ENCODE measurements around the gene CAPN13.

The CAPN13 gene

GRCh38 chr2:30802611-30803010 lies 4.6 kb downstream of the CAPN13 start:
- H2AFZ ChIP-seq (ENCODE audit: low read length): no peak overlapping the region
- no peaks in the 10 kb centered on the region for H3K9me3 ChIP-seq (ENCODE audit: low read length)
- no peaks in the 10 kb centered on the region for H3K4me1 ChIP-seq (ENCODE audit: insufficient read depth, low read length, severe bottlenecking)
- H4K20me1 ChIP-seq (ENCODE audit: insufficient read depth, low read length): no peaks in the 10 kb centered on the region
- H3K27ac ChIP-seq (ENCODE audit: low read depth, low read length, poor library complexity, severe bottlenecking): no peak overlapping the region
- H3K9me2 ChIP-seq (ENCODE audit: low read depth, low read length): no peaks in the 10 kb centered on the region
- H3F3A ChIP-seq (ENCODE audit: insufficient read depth, low read length): no peaks in the 10 kb centered on the region
- H3K27me3 ChIP-seq (ENCODE audit: insufficient read depth, low read length): no peaks in the 10 kb centered on the region; the same call in 1 of the 2 replicates
- no peak overlapping the region for H3K9ac ChIP-seq (ENCODE audit: low read length)
- H3K36me3 ChIP-seq (ENCODE audit: insufficient read depth, low read length): no peaks in the 10 kb centered on the region
- H3K79me2 ChIP-seq (ENCODE audit: insufficient read depth, low read length): no peaks in the 10 kb centered on the region
- no peak overlapping the region for H3K4me2 ChIP-seq (ENCODE audit: low read length)
- H3K4me3 ChIP-seq (ENCODE audit: low read depth, low read length, poor library complexity, severe bottlenecking): no peak overlapping the region
- no peak for TF ChIP-seq CTCF (IDR thresholded peaks at IDR 0.05; ENCODE audit: low read length)
- TF ChIP-seq EZH2 (IDR thresholded peaks at IDR 0.05; ENCODE audit: borderline replicate concordance, low read length): no peak

- H3K4me3 ChIP-seq (ENCODE audit: low read depth, low read length, poor library complexity, severe bottlenecking): no peak overlapping the region
- no peaks in the 10 kb centered on the region for H3K9me2 ChIP-seq (ENCODE audit: low read depth, low read length)
- H3K79me2 ChIP-seq (ENCODE audit: insufficient read depth, low read length): no peaks in the 10 kb centered on the region
- H3F3A ChIP-seq (ENCODE audit: insufficient read depth, low read length): no peaks in the 10 kb centered on the region
- no peak overlapping the region for H3K4me2 ChIP-seq (ENCODE audit: low read length)
- no peak overlapping the region for H2AFZ ChIP-seq (ENCODE audit: low read length)
- no peaks in the 10 kb centered on the region for H4K20me1 ChIP-seq (ENCODE audit: insufficient read depth, low read length)
- H3K4me1 ChIP-seq (ENCODE audit: insufficient read depth, low read length, severe bottlenecking): no peaks in the 10 kb centered on the region
- peaks cover 2% of the 10 kb centered on the region; the same call in 1 of the 2 replicates for H3K27me3 ChIP-seq (ENCODE audit: insufficient read depth, low read length)
- no peaks in the 10 kb centered on the region for H3K9me3 ChIP-seq (ENCODE audit: low read length)
- no peak overlapping the region for H3K9ac ChIP-seq (ENCODE audit: low read length)
- no peaks in the 10 kb centered on the region for H3K36me3 ChIP-seq (ENCODE audit: insufficient read depth, low read length)
- TF ChIP-seq CTCF (IDR thresholded peaks at IDR 0.05; ENCODE audit: low read length) (no peak), EZH2 (IDR thresholded peaks at IDR 0.05; ENCODE audit: borderline replicate concordance, low read length) (no peak)
- no peak overlapping the region for H3K27ac ChIP-seq (ENCODE audit: low read depth, low read length, poor library complexity, severe bottlenecking)
These were observed 5.3 kb downstream of the CAPN13 start for GRCh38 chr2:30801821-30802455.

GRCh38 chr2:30800159-30800558 lies 7.1 kb downstream of the CAPN13 start:
- Histone ChIP-seq H2AFZ (ENCODE audit: low read length) (no peak overlapping the region), H3K79me2 (ENCODE audit: insufficient read depth, low read length) (no peaks in the 10 kb centered on the region), H3K9me2 (ENCODE audit: low read depth, low read length) (no peaks in the 10 kb centered on the region), H3K4me3 (ENCODE audit: low read depth, low read length, poor library complexity, severe bottlenecking) (no peak overlapping the region), H3K9me3 (ENCODE audit: low read length) (no peaks in the 10 kb centered on the region), H4K20me1 (ENCODE audit: insufficient read depth, low read length) (no peaks in the 10 kb centered on the region), H3K4me1 (ENCODE audit: insufficient read depth, low read length, severe bottlenecking) (no peaks in the 10 kb centered on the region), H3K27ac (ENCODE audit: low read depth, low read length, poor library complexity, severe bottlenecking) (no peak overlapping the region), H3F3A (ENCODE audit: insufficient read depth, low read length) (no peaks in the 10 kb centered on the region), H3K9ac (ENCODE audit: low read length) (no peak overlapping the region), H3K4me2 (ENCODE audit: low read length) (no peak overlapping the region), H3K27me3 (ENCODE audit: insufficient read depth, low read length) (peaks cover 3% of the 10 kb centered on the region; the same call in 1 of the 2 replicates), H3K36me3 (ENCODE audit: insufficient read depth, low read length) (no peaks in the 10 kb centered on the region)
- TF ChIP-seq CTCF (IDR thresholded peaks at IDR 0.05; ENCODE audit: low read length) (no peak), EZH2 (IDR thresholded peaks at IDR 0.05; ENCODE audit: borderline replicate concordance, low read length) (no peak)
